IMR-90 (cell line): ENCODE measurements around the gene EPN3. TPM values are rescaled to one million over a fixed set of nuclear protein-coding genes. Genes with fewer than 3 reads are reported as not detected.

Experiments
- ATAC-seq: fragments of 200-7000 bp; cut with Tn5 transposase; 2 replicates; pipeline ENCODE4 v1.9.1; 2020; ENCODE audit warnings: low read depth, mild to moderate bottlenecking, moderate library complexity
- BruUV-seq: library from RNA; stranded (reverse); fragments of 400-500 nt; replicated peaks from 2 replicates; lab custom pipeline; 2021; lab: Mats Ljungman, UMichigan
- CTCF ChIA-PET: fragments of 300-600 bp; formaldehyde crosslinking; extraction: SDS; loops from one replicate; lab custom pipeline; 2021; ENCODE audit warnings: antibody characterized with exemption; lab: Yijun Ruan, JAX
- POLR2A ChIA-PET: fragments of 300-600 bp; sonication (Branson Sonifier 250); formaldehyde crosslinking; loops from one replicate; lab custom pipeline; 2022; ENCODE audit warnings: antibody characterized with exemption; ENCODE audit not compliant: unreplicated experiment; lab: Charles Lee
- DNase-seq: peaks from one replicate; pipeline ENCODE4 v3.0.0; 2013
- H2AFZ ChIP-seq: replicated peaks from 2 replicates; pipeline ENCODE3; 2013; ENCODE audit warnings: low read length, mild to moderate bottlenecking; ENCODE audit not compliant: poor library complexity
- H2AK5ac ChIP-seq: 2 replicates; pipeline ENCODE4 v1.6.1; 2013; ENCODE audit warnings: low read depth, low read length, inconsistent platforms
- H2AK9ac ChIP-seq: replicated peaks from 2 replicates; pipeline ENCODE3; 2013; ENCODE audit warnings: mild to moderate bottlenecking, low read depth, low read length, moderate library complexity; ENCODE audit not compliant: poor library complexity
- H2BK120ac ChIP-seq: 2 replicates; pipeline ENCODE4 v1.6.1; 2013; ENCODE audit warnings: low read depth, low read length, inconsistent platforms
- H2BK15ac ChIP-seq: 3 replicates; pipeline ENCODE4 v1.6.1; 2013; ENCODE audit warnings: low read depth, low read length, inconsistent platforms
- H2BK20ac ChIP-seq: 2 replicates; pipeline ENCODE4 v1.6.1; 2013; ENCODE audit warnings: low read depth, mild to moderate bottlenecking, inconsistent platforms, low read length, moderate library complexity
- H2BK5ac ChIP-seq: 2 replicates; pipeline ENCODE4 v1.6.1; 2013; ENCODE audit warnings: mild to moderate bottlenecking, low read depth, low read length, inconsistent platforms; ENCODE audit not compliant: poor library complexity, severe bottlenecking
- H3K14ac ChIP-seq: replicated peaks from 2 replicates; pipeline ENCODE4 v1.6.1; 2013; ENCODE audit warnings: low read depth, low read length, inconsistent platforms
- H3K18ac ChIP-seq: 2 replicates; pipeline ENCODE4 v1.6.1; 2013; ENCODE audit warnings: low read depth, low read length, control low read depth
- H3K23ac ChIP-seq: 2 replicates; pipeline ENCODE4 v1.6.1; 2013; ENCODE audit warnings: low read depth, low read length, inconsistent platforms
- H3K27ac ChIP-seq: 2 replicates; pipeline ENCODE4 v1.5.1; 2013; ENCODE audit warnings: mild to moderate bottlenecking, control low read depth, low read length; ENCODE audit not compliant: insufficient read depth
- H3K27me3 ChIP-seq: 2 replicates; pipeline ENCODE4 v1.6.1; 2013; ENCODE audit warnings: low read length; ENCODE audit not compliant: control insufficient read depth, insufficient read depth
- H3K36me3 ChIP-seq: 2 replicates; pipeline ENCODE4 v1.6.1; 2013; ENCODE audit warnings: low read length, mixed read lengths; ENCODE audit not compliant: control insufficient read depth, insufficient read depth
- H3K4ac ChIP-seq: 2 replicates; pipeline ENCODE4 v1.6.1; 2013; ENCODE audit warnings: low read depth, low read length, inconsistent platforms
- H3K4me1 ChIP-seq: 2 replicates; pipeline ENCODE4 v1.6.1; 2013; ENCODE audit warnings: low read length, mixed read lengths; ENCODE audit not compliant: control insufficient read depth, insufficient read depth
- H3K4me2 ChIP-seq: 2 replicates; pipeline ENCODE4 v1.6.1; 2013; ENCODE audit warnings: low read depth, mild to moderate bottlenecking, control low read depth, low read length, moderate library complexity
- H3K4me3 ChIP-seq: 2 replicates; pipeline ENCODE4 v1.5.1; 2013; ENCODE audit warnings: low read depth, mild to moderate bottlenecking, control low read depth, low read length, moderate library complexity; ENCODE audit not compliant: insufficient read depth
- H3K56ac ChIP-seq: 2 replicates; pipeline ENCODE4 v1.6.1; 2013; ENCODE audit warnings: low read length, inconsistent platforms; ENCODE audit not compliant: insufficient read depth; ENCODE audit errors: extremely low read depth
- H3K79me1 ChIP-seq, 2 experiments: 2 replicates each; pipeline ENCODE4 v1.6.1; 2013; ENCODE audit warnings: low read length in 2 of 2, inconsistent platforms in 1 of 2, low read depth in 1 of 2
- H3K9ac ChIP-seq: 2 replicates; pipeline ENCODE4 v1.6.1; 2013; ENCODE audit warnings: low read depth, low read length, control low read depth
- H3K9me1 ChIP-seq: 2 replicates; pipeline ENCODE4 v1.6.1; 2013; ENCODE audit warnings: low read length, inconsistent platforms; ENCODE audit not compliant: insufficient read depth
- H3K9me3 ChIP-seq: 2 replicates; pipeline ENCODE4 v1.6.1; 2013; ENCODE audit warnings: low read length; ENCODE audit not compliant: control insufficient read depth, insufficient read depth
- H4K20me1 ChIP-seq: 2 replicates; pipeline ENCODE4 v1.6.1; 2013; ENCODE audit warnings: low read length, inconsistent platforms; ENCODE audit not compliant: insufficient read depth
- H4K5ac ChIP-seq: 2 replicates; pipeline ENCODE4 v1.6.1; 2013; ENCODE audit warnings: mild to moderate bottlenecking, low read depth, low read length, control low read depth
- H4K8ac ChIP-seq, 2 experiments: 2 replicates each; pipeline ENCODE4 v1.6.1; 2013; ENCODE audit warnings: low read depth in 2 of 2, low read length in 2 of 2, control low read depth in 1 of 2, inconsistent platforms in 1 of 2
- H4K91ac ChIP-seq: 2 replicates; pipeline ENCODE4 v1.6.1; 2013; ENCODE audit warnings: low read depth, low read length, inconsistent platforms; ENCODE audit not compliant: insufficient read depth
- BHLHE40 ChIP-seq: fragments of 150-350 bp; IDR thresholded peaks from 2 replicates; pipeline ENCODE4 v1.6.1; 2016; ENCODE audit warnings: mild to moderate bottlenecking, low read depth, low read length
- CEBPB ChIP-seq: IDR thresholded peaks from 2 replicates; pipeline ENCODE4 v1.6.1; 2012; ENCODE audit warnings: low read depth, low read length, improper control_type of control experiment
- CHD1 ChIP-seq: IDR thresholded peaks from 2 replicates; pipeline ENCODE4 v1.6.1; 2012; ENCODE audit warnings: low read depth, low read length, improper control_type of control experiment
- MAZ ChIP-seq: IDR thresholded peaks from 2 replicates; pipeline ENCODE4 v1.6.1; 2012; ENCODE audit warnings: low read depth, mild to moderate bottlenecking, low read length, improper control_type of control experiment, moderate library complexity, borderline replicate concordance
- MXI1 ChIP-seq: IDR thresholded peaks from 2 replicates; pipeline ENCODE4 v1.6.1; 2012; ENCODE audit warnings: low read depth, mild to moderate bottlenecking, low read length, moderate library complexity, borderline replicate concordance
- NFE2L2 ChIP-seq: fragments of 150-350 bp; IDR thresholded peaks from 2 replicates; pipeline ENCODE4 v1.6.1; 2016; ENCODE audit warnings: low read depth, mild to moderate bottlenecking, low read length
- POLR2A ChIP-seq: IDR thresholded peaks from 2 replicates; pipeline ENCODE4 v1.6.1; 2012; ENCODE audit warnings: mild to moderate bottlenecking, low read depth, low read length
- RAD21 ChIP-seq: IDR thresholded peaks from 2 replicates; pipeline ENCODE4 v1.6.1; 2012; ENCODE audit warnings: low read length, improper control_type of control experiment
- RCOR1 ChIP-seq: IDR thresholded peaks from 2 replicates; pipeline ENCODE4 v1.6.1; 2012; ENCODE audit warnings: mild to moderate bottlenecking, low read length, improper control_type of control experiment; ENCODE audit not compliant: insufficient replicate concordance
- SMC3 ChIP-seq: fragments of 150-350 bp; IDR thresholded peaks from 2 replicates; pipeline ENCODE4 v1.6.1; 2016; ENCODE audit warnings: low read depth, mild to moderate bottlenecking, antibody characterized with exemption, low read length, moderate library complexity
- WGBS, 2 experiments: methylation state at CpG; one replicate each; pipeline versions ENCODE4 v1.1.5 to v1.1.7; 2013; ENCODE audit warnings: missing lambda C conversion rate in 2 of 2; ENCODE audit not compliant: insufficient read length in 1 of 2; ENCODE audit errors: extremely low coverage in 2 of 2; 5-methylcytosine and 5-hydroxymethylcytosine counted together
- dilution Hi-C: fragments of 300-500 bp; cut with HindIII; formaldehyde crosslinking; loops from one replicate; pipeline ENCODE4 v1.14.3; 2018; ENCODE audit warnings: low sequenced_read_pairs; ENCODE audit not compliant: unreplicated experiment
- in situ Hi-C: fragments of 300-500 bp; cut with MboI; formaldehyde crosslinking; loops from 3 replicates; pipeline ENCODE4 v1.14.3; 2019; ENCODE audit warnings: low sequenced_read_pairs, inconsistent platforms, mixed read lengths
- intact Hi-C: fragments of 100-400 bp; cut with micrococcal nuclease; formaldehyde crosslinking; loops from 2 replicates; pipeline ENCODE4 v1.10.0; 2022
- polyA plus RNA-seq, 3 experiments: library from polyadenylated mRNA; depleted of rRNA; stranded (reverse); fragments of >200 nt; gene quantifications; 2 replicates each; pipeline ENCODE4 v1.2.3, GENCODE V29; 2012; ENCODE audit warnings: low replicate concordance in 1 of 3
- total RNA-seq: library from RNA; depleted of rRNA; stranded (reverse); fragments of >200 nt; gene quantifications from 2 replicates; pipeline ENCODE4 v1.2.3, GENCODE V29; 2012
- TF ChIP-seq, protein P1 (sequence below): fragments of 150-350 bp; IDR thresholded peaks from 2 replicates; pipeline ENCODE4 v1.6.1; 2016; ENCODE audit warnings: low read depth, mild to moderate bottlenecking, low read length, moderate library complexity, borderline replicate concordance
- TF ChIP-seq, protein P2 (sequence below): fragments of 150-350 bp; IDR thresholded peaks from 2 replicates; pipeline ENCODE4 v1.6.1; 2017; ENCODE audit warnings: mild to moderate bottlenecking, antibody characterized with exemption, low read length, low read depth
- TF ChIP-seq, protein P3 (sequence below): conservative IDR thresholded peaks from 2 replicates; pipeline ENCODE4 v1.5.1; 2012; ENCODE audit warnings: mild to moderate bottlenecking, low read depth, low read length, improper control_type of control experiment

The EPN3 gene
- total and polyA plus RNA-seq, 2 of the 4 experiments (the other 2 are of a cell fraction) = 0.09 TPM; not detected in 1

DNA sequence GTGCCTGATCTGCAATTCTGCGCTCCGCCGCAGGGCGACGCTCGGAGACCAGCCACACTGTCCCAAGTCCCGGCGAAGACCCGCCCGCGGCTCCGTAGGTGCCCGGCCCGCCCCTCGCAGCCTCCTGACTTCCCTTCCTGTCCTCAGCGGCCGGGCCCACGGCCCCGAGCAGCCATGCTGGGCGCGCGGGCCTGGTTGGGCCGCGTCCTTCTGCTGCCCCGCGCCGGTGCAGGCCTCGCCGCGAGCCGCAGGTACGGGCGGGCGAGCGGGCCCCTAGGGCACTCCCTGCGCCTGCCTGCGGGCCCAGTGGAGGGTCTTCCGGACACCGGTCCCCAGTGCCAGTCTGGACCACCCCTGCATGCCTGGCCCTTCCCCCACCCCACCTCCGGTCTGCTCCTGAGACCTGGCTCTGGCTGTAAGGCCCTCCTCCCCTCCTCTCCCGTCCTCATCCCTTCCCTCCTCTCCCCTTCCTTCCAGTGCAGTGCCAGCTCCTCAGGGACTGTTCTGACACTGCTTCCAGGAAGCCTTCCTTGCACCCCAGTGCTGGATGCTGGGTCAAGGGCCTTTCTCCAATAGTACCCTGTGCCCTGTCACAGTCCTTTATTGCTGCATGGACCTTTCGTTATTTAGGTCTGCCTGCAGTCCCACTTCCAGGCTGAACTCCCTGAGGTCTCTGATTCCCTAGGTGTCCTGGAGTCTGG is 14.7 kb downstream of the EPN3 start, which contains the start of gene SPATA20:
Gene SPATA20, plus strand, starts transcription at position 140 of the 701 bp plus-strand sequence. Its CDS starts 35 bp downstream, at position 175.
- POLR2A ChIA-PET = no interaction called here
- dilution Hi-C loops = no loop called here
- TF ChIP-seq RCOR1 (no peak), CEBPB (no peak), MXI1 (peak; percentile 90), MAZ (peak; percentile 55; the same call in 1 of the 2 replicates), BHLHE40 (peak; percentile 22; the same call in 1 of the 2 replicates), POLR2A (peak; percentile 68), CHD1 (no peak), SMC3 (peak; percentile 89), NFE2L2 (no peak), RAD21 (peak; percentile 99)
- TF ChIP-seq, protein P1, sequence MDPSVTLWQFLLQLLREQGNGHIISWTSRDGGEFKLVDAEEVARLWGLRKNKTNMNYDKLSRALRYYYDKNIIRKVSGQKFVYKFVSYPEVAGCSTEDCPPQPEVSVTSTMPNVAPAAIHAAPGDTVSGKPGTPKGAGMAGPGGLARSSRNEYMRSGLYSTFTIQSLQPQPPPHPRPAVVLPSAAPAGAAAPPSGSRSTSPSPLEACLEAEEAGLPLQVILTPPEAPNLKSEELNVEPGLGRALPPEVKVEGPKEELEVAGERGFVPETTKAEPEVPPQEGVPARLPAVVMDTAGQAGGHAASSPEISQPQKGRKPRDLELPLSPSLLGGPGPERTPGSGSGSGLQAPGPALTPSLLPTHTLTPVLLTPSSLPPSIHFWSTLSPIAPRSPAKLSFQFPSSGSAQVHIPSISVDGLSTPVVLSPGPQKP = no peak
- TF ChIP-seq, protein P2, sequence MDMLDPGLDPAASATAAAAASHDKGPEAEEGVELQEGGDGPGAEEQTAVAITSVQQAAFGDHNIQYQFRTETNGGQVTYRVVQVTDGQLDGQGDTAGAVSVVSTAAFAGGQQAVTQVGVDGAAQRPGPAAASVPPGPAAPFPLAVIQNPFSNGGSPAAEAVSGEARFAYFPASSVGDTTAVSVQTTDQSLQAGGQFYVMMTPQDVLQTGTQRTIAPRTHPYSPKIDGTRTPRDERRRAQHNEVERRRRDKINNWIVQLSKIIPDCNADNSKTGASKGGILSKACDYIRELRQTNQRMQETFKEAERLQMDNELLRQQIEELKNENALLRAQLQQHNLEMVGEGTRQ = no peak
- TF ChIP-seq, protein P3, sequence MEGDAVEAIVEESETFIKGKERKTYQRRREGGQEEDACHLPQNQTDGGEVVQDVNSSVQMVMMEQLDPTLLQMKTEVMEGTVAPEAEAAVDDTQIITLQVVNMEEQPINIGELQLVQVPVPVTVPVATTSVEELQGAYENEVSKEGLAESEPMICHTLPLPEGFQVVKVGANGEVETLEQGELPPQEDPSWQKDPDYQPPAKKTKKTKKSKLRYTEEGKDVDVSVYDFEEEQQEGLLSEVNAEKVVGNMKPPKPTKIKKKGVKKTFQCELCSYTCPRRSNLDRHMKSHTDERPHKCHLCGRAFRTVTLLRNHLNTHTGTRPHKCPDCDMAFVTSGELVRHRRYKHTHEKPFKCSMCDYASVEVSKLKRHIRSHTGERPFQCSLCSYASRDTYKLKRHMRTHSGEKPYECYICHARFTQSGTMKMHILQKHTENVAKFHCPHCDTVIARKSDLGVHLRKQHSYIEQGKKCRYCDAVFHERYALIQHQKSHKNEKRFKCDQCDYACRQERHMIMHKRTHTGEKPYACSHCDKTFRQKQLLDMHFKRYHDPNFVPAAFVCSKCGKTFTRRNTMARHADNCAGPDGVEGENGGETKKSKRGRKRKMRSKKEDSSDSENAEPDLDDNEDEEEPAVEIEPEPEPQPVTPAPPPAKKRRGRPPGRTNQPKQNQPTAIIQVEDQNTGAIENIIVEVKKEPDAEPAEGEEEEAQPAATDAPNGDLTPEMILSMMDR = peak; percentile 99
- peak within 1 kb of the TSS; percentile 81 for H2BK5ac ChIP-seq
- in situ Hi-C loops = loop anchor here (5.0 to 10.0 kb wide), 4 partner anchors 80 to 408 kb away; no protein-coding TSS in a partner anchor
- H3K27me3 ChIP-seq = no peaks in the 10 kb centered on the region
- peak within 1 kb of the TSS; percentile 96 for H4K91ac ChIP-seq
- H2BK120ac ChIP-seq = peak within 1 kb of the TSS; percentile 84
- H4K8ac ChIP-seq = peak within 1 kb of the TSS; percentile 88 to 97
- 0 out of 2 replicates have a peak, but pooled peaks cover 8% of the 10 kb centered on the region for H4K20me1 ChIP-seq
- peak within 1 kb of the TSS; percentile 92 for H3K4me2 ChIP-seq
- H3K56ac ChIP-seq = peak within 1 kb of the TSS; percentile 74
- CTCF ChIA-PET = interaction anchor here (1.0 kb wide), 2 partner anchors 79 to 148 kb away, joined by 3 to 4 read pairs; no protein-coding TSS in a partner anchor
- intact Hi-C loops = loop anchor here (1.0 to 10.0 kb wide), 5 partner anchors 65 to 408 kb away; no protein-coding TSS in a partner anchor
- peak within 1 kb of the TSS; percentile 99 for H2AK5ac ChIP-seq
- H2BK20ac ChIP-seq = peak within 1 kb of the TSS; percentile 86; the same call in 1 of the 2 replicates
- ATAC-seq = peak; percentile 87
- peaks cover 9% of the 10 kb centered on the region for H3K9me1 ChIP-seq
- peak within 1 kb of the TSS; percentile 92 for H2AFZ ChIP-seq
- H3K14ac ChIP-seq = peak within 1 kb of the TSS; percentile 99
- H3K4me3 ChIP-seq = peak within 1 kb of the TSS; percentile 70
- peaks cover 15% of the 10 kb centered on the region; the same call in 1 of the 2 replicates for H3K36me3 ChIP-seq
- H3K79me1 ChIP-seq = peaks cover 0 to 18% of the 10 kb centered on the region in 2 experiments; a peak in 2 of 4 replicates
- peak within 1 kb of the TSS; percentile 65 for H3K27ac ChIP-seq
- peak within 1 kb of the TSS; percentile 79 for H4K5ac ChIP-seq
- BruUV-seq = no TSS peak
- 0 out of 3 replicates have a peak within 1 kb of the TSS, but pooled peaks have one; percentile 45 for H2BK15ac ChIP-seq
- peak within 1 kb of the TSS; percentile 100 for H3K4ac ChIP-seq
- 7% methylated on average over 27 of the region's 42 CpGs; no CpG with 5 or more reads in 1 of the 2 experiments for WGBS, 2 experiments
- H3K4me1 ChIP-seq = peaks cover 13% of the 10 kb centered on the region
- H3K9ac ChIP-seq = peak within 1 kb of the TSS; percentile 91
- peak within 1 kb of the TSS; percentile 63 for H3K18ac ChIP-seq
- H2AK9ac ChIP-seq = peak within 1 kb of the TSS; percentile 100
- no peaks in the 10 kb centered on the region for H3K9me3 ChIP-seq
- DNase-seq = peak; percentile 84
- peak within 1 kb of the TSS; percentile 96 for H3K23ac ChIP-seq
